ENCODE measurements around the gene TMEM86B.
A peak's percentile ranks its signal among the peaks of the same experiment; 100 is the strongest.
"Not testable (repeated sequence)": the region's sequence is repeated elsewhere in the genome, so short reads cannot be mapped to it uniquely, and the experiment has no call there.

Gene TMEM86B

GRCh38 chr19:55212447-55212846, 16.1 kb downstream of the TMEM86B start:
- TF ChIP-seq, protein P1, sequence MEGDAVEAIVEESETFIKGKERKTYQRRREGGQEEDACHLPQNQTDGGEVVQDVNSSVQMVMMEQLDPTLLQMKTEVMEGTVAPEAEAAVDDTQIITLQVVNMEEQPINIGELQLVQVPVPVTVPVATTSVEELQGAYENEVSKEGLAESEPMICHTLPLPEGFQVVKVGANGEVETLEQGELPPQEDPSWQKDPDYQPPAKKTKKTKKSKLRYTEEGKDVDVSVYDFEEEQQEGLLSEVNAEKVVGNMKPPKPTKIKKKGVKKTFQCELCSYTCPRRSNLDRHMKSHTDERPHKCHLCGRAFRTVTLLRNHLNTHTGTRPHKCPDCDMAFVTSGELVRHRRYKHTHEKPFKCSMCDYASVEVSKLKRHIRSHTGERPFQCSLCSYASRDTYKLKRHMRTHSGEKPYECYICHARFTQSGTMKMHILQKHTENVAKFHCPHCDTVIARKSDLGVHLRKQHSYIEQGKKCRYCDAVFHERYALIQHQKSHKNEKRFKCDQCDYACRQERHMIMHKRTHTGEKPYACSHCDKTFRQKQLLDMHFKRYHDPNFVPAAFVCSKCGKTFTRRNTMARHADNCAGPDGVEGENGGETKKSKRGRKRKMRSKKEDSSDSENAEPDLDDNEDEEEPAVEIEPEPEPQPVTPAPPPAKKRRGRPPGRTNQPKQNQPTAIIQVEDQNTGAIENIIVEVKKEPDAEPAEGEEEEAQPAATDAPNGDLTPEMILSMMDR (IDR thresholded peaks at IDR 0.05; ENCODE audit: poor library complexity, severe bottlenecking): no peak
- no peak for ATAC-seq (ENCODE audit: low read depth)
- H3K9me3 ChIP-seq (ENCODE audit: severe bottlenecking): peaks cover 3% of the 10 kb centered on the region
- H3K36me3 ChIP-seq (ENCODE audit: low read depth): no peaks in the 10 kb centered on the region
- H3K27ac ChIP-seq (ENCODE audit: poor library complexity, severe bottlenecking): no peak overlapping the region
- H3K4me1 ChIP-seq (ENCODE audit: insufficient read depth, poor library complexity, severe bottlenecking): peaks cover 28% of the 10 kb centered on the region
- no peak for DNase-seq (ENCODE audit: low spot score)
- no peaks in the 10 kb centered on the region for H3K27me3 ChIP-seq (ENCODE audit: insufficient read depth, poor library complexity, severe bottlenecking)
- no peak overlapping the region for H3K4me3 ChIP-seq (ENCODE audit: severe bottlenecking)

GRCh38 chr19:55209693-55210472, 18.7 kb downstream of the TMEM86B start:
- TF ChIP-seq, protein P1 (IDR thresholded peaks at IDR 0.05; ENCODE audit: poor library complexity, severe bottlenecking): no peak
- H3K4me1 ChIP-seq (ENCODE audit: insufficient read depth, poor library complexity, severe bottlenecking): peaks cover 21% of the 10 kb centered on the region
- ATAC-seq (ENCODE audit: low read depth): peak; percentile 82
- H3K9me3 ChIP-seq (ENCODE audit: severe bottlenecking): peaks cover 3% of the 10 kb centered on the region
- H3K36me3 ChIP-seq (ENCODE audit: low read depth): no peaks in the 10 kb centered on the region
- H3K27me3 ChIP-seq (ENCODE audit: insufficient read depth, poor library complexity, severe bottlenecking): no peaks in the 10 kb centered on the region
- no peak overlapping the region for H3K4me3 ChIP-seq (ENCODE audit: severe bottlenecking)
- no peak for DNase-seq (ENCODE audit: low spot score)
- peak overlapping the region; percentile 61 for H3K27ac ChIP-seq (ENCODE audit: poor library complexity, severe bottlenecking)

DNA sequence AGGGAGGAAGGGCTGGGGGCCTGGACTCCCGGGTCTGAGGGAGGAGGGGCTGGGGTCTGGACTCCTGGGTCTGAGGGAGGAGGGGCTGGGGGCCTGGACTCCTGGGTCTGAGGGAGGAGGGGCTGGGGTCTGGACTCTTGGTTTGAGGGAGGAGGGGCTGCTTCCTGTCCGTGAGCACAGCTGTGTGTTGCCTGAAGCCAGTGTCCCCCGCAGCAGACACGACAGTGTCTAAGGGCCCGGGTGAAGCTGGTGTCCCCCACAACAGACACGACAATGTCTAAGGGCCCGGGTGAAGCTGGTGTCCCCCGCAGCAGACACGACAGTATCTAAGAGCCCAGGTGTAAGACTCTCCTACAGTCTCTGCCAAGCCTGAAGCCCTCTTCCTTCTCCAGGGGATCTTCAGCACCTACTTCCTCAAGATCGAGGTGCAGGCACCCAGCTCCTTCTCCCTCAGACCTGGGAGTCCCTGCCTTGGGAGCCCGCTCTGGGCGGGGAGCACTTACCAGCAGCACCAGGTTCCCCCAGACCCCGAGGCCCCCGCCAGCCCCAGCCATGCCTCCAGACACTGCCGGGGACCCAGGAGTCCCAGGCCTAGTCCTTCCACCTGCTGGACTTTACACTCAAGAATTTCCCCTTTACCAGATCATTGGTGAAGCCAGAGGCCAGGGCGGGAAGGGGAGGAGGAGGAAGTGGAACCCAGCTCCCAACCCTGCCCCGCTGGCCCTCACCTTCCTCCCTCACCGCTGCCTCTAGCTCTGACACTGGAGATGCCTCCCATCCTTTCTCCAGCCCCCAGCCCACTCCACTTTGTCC, 19.5 kb downstream of the TMEM86B start, which contains the start of gene PTPRH:
Gene PTPRH, minus strand, starts transcription at position 622 of the 813 bp plus-strand sequence. Its CDS starts 68 bp downstream, at position 554.
- H3K4me3 ChIP-seq (ENCODE audit: severe bottlenecking): no peak within 1 kb of the TSS
- no peak for DNase-seq (ENCODE audit: low spot score)
- no peak for ATAC-seq (ENCODE audit: low read depth)
- no peaks in the 10 kb centered on the region for H3K36me3 ChIP-seq (ENCODE audit: low read depth)
- peak within 1 kb of the TSS; percentile 61 for H3K27ac ChIP-seq (ENCODE audit: poor library complexity, severe bottlenecking)
- H3K27me3 ChIP-seq (ENCODE audit: insufficient read depth, poor library complexity, severe bottlenecking): no peaks in the 10 kb centered on the region
- H3K4me1 ChIP-seq (ENCODE audit: insufficient read depth, poor library complexity, severe bottlenecking): peaks cover 21% of the 10 kb centered on the region
- TF ChIP-seq, protein P1 (IDR thresholded peaks at IDR 0.05; ENCODE audit: poor library complexity, severe bottlenecking): no peak
- H3K9me3 ChIP-seq (ENCODE audit: severe bottlenecking): peaks cover 3% of the 10 kb centered on the region

GRCh38 chr19:55206664-55207500, 21.7 kb downstream of the TMEM86B start:
- Histone ChIP-seq H3K9me3 (ENCODE audit: severe bottlenecking) (no peaks in the 10 kb centered on the region), H3K4me3 (ENCODE audit: severe bottlenecking) (peak overlapping the region; percentile 16), H3K27me3 (ENCODE audit: insufficient read depth, poor library complexity, severe bottlenecking) (no peaks in the 10 kb centered on the region), H3K4me1 (ENCODE audit: insufficient read depth, poor library complexity, severe bottlenecking) (peaks cover 21% of the 10 kb centered on the region), H3K36me3 (ENCODE audit: low read depth) (no peaks in the 10 kb centered on the region), H3K27ac (ENCODE audit: poor library complexity, severe bottlenecking) (peak overlapping the region; percentile 39)
- ATAC-seq (ENCODE audit: low read depth) (peak; percentile 83), DNase-seq (ENCODE audit: low spot score) (peak; percentile 94)
- TF ChIP-seq, protein P1 (IDR thresholded peaks at IDR 0.05; ENCODE audit: poor library complexity, severe bottlenecking): no peak

DNA sequence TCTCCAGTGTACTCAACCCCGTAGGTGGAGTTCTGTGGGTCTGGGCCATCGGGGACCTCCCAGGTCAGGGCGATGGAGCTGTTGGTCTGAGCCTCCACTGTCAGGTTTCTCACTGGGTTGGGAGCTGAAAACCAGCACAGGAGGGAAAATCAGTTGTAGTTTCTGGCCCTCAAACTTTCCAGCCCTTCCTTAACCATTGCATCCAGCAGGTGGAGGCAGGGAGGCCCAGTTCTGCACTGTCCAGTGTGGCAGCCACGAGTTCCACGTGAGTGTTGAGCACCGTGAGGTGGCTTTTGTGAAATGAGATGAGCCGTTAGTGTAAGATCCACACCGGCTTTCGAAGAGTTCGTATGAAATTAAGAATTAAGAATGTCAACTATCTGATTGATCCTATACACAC, 26.4 kb downstream of the TMEM86B start:
- H3K9me3 ChIP-seq (ENCODE audit: severe bottlenecking); H3K4me1 ChIP-seq (ENCODE audit: insufficient read depth, poor library complexity, severe bottlenecking); H3K27me3 ChIP-seq (ENCODE audit: insufficient read depth, poor library complexity, severe bottlenecking); H3K36me3 ChIP-seq (ENCODE audit: low read depth); H3K4me3 ChIP-seq (ENCODE audit: severe bottlenecking); H3K27ac ChIP-seq (ENCODE audit: poor library complexity, severe bottlenecking); DNase-seq (ENCODE audit: low spot score): not testable (repeated sequence)
- peak; percentile 20; the same call in 1 of the 3 replicates for ATAC-seq (ENCODE audit: low read depth)
